HEK293T (cell line): ENCODE results near the gene ABI1.

ENCODE experiments used
- BHLHE40 ChIP-seq: fragments of 450-650 bp; IDR thresholded peaks from 2 replicates; pipeline ENCODE4 v1.6.1; 2016; ENCODE audit warnings: mild to moderate bottlenecking, moderate library complexity, borderline replicate concordance
- CTBP1 ChIP-seq: fragments of 450-650 bp; IDR thresholded peaks from 2 replicates; pipeline ENCODE4 v1.6.1; 2016; ENCODE audit warnings: borderline replicate concordance
- FOXA1 ChIP-seq: fragments of 450-650 bp; IDR thresholded peaks from 2 replicates; pipeline ENCODE4 v1.6.1; 2016; ENCODE audit warnings: mild to moderate bottlenecking
- FOXK2 ChIP-seq: fragments of 450-650 bp; IDR thresholded peaks from 2 replicates; pipeline ENCODE4 v1.6.1; 2016; ENCODE audit warnings: mild to moderate bottlenecking
- FOXM1 ChIP-seq: fragments of 450-650 bp; IDR thresholded peaks from 2 replicates; pipeline ENCODE4 v1.6.1; 2017; ENCODE audit warnings: mild to moderate bottlenecking, borderline replicate concordance
- HDGF ChIP-seq: fragments of 450-650 bp; IDR thresholded peaks from 2 replicates; pipeline ENCODE4 v1.6.1; 2017; ENCODE audit warnings: antibody characterized with exemption, borderline replicate concordance
- LEF1 ChIP-seq: fragments of 450-650 bp; IDR thresholded peaks from 2 replicates; pipeline ENCODE4 v1.6.1; 2017; ENCODE audit warnings: mild to moderate bottlenecking, borderline replicate concordance
- NFRKB ChIP-seq: fragments of 450-650 bp; IDR thresholded peaks from 2 replicates; pipeline ENCODE4 v1.6.1; 2016; ENCODE audit warnings: mild to moderate bottlenecking, moderate library complexity
- SP1 ChIP-seq: fragments of 450-650 bp; IDR thresholded peaks from 2 replicates; pipeline ENCODE4 v1.6.1; 2017
- SUZ12 ChIP-seq: fragments of 450-650 bp; IDR thresholded peaks from 2 replicates; pipeline ENCODE4 v1.6.1; 2016; ENCODE audit warnings: mild to moderate bottlenecking
- ZNF384 ChIP-seq: fragments of 450-650 bp; IDR thresholded peaks from 2 replicates; pipeline ENCODE4 v1.6.1; 2016
- TF ChIP-seq, protein P1 (sequence below): fragments of 450-650 bp; IDR thresholded peaks from 2 replicates; pipeline ENCODE4 v1.6.1; 2016

- no peak for TF ChIP-seq CTBP1
- TF ChIP-seq BHLHE40 = no peak
- no peak for TF ChIP-seq LEF1
- TF ChIP-seq FOXM1 = no peak
- TF ChIP-seq, protein P1, sequence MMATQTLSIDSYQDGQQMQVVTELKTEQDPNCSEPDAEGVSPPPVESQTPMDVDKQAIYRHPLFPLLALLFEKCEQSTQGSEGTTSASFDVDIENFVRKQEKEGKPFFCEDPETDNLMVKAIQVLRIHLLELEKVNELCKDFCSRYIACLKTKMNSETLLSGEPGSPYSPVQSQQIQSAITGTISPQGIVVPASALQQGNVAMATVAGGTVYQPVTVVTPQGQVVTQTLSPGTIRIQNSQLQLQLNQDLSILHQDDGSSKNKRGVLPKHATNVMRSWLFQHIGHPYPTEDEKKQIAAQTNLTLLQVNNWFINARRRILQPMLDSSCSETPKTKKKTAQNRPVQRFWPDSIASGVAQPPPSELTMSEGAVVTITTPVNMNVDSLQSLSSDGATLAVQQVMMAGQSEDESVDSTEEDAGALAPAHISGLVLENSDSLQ = no peak
- no peak for TF ChIP-seq SUZ12
- no peak for TF ChIP-seq FOXK2
- no peak for TF ChIP-seq NFRKB
- TF ChIP-seq FOXA1 = no peak
- no peak for TF ChIP-seq HDGF
- TF ChIP-seq ZNF384 = peak; percentile 70
- no peak for TF ChIP-seq SP1
These were observed 21.0 kb upstream of the ABI1 start for GRCh38 chr10:26881600-26882331.
